GM23338 (cell line): ENCODE results near the gene SAMD7. TPM values are rescaled to one million over a fixed set of nuclear protein-coding genes. Genes with fewer than 3 reads are reported as not detected.

ENCODE experiments used
- ATAC-seq: fragments of 200-7000 bp; cut with Tn5 transposase; 3 replicates; pipeline ENCODE4 v1.9.1; 2020
- DNase-seq: peaks from one replicate; pipeline ENCODE4 v3.0.0-alpha.2; 2015; ENCODE audit warnings: low spot score
- H2AFZ ChIP-seq: fragments of 200-600 bp; sonication (generic); 2 replicates; pipeline ENCODE4 v1.8.0; 2016; ENCODE audit warnings: antibody characterized with exemption, mild to moderate bottlenecking, moderate library complexity
- H3F3A ChIP-seq: fragments of 200-600 bp; sonication (generic); replicated peaks from 2 replicates; pipeline ENCODE4 v1.8.0; 2017; ENCODE audit warnings: antibody characterized with exemption, mixed run types, low read depth
- H3K27ac ChIP-seq: fragments of 200-600 bp; sonication (generic); 2 replicates; pipeline ENCODE4 v1.6.1; 2016; ENCODE audit warnings: low read depth
- H3K27me3 ChIP-seq: fragments of 200-600 bp; sonication (generic); 2 replicates; pipeline ENCODE4 v1.8.0; 2016; ENCODE audit warnings: mild to moderate bottlenecking, mixed run types, moderate library complexity; ENCODE audit not compliant: insufficient read depth
- H3K36me3 ChIP-seq: fragments of 200-600 bp; sonication (generic); 2 replicates; pipeline ENCODE4 v1.8.0; 2016; ENCODE audit warnings: mild to moderate bottlenecking; ENCODE audit not compliant: insufficient read depth
- H3K4me1 ChIP-seq: fragments of 200-600 bp; sonication (generic); 2 replicates; pipeline ENCODE4 v1.8.0; 2016; ENCODE audit warnings: mild to moderate bottlenecking, moderate library complexity; ENCODE audit not compliant: insufficient read depth
- H3K4me2 ChIP-seq: fragments of 200-600 bp; sonication (generic); 2 replicates; pipeline ENCODE4 v1.7.1; 2017; ENCODE audit warnings: mixed run types
- H3K4me3 ChIP-seq: fragments of 200-600 bp; sonication (generic); 2 replicates; pipeline ENCODE4 v1.6.1; 2016; ENCODE audit warnings: mixed run types
- H3K79me2 ChIP-seq: fragments of 200-600 bp; sonication (generic); replicated peaks from 2 replicates; pipeline ENCODE4 v1.8.0; 2017; ENCODE audit warnings: mild to moderate bottlenecking; ENCODE audit not compliant: insufficient read depth
- H3K9me2 ChIP-seq: fragments of 200-600 bp; sonication (generic); 2 replicates; pipeline ENCODE4 v1.8.0; 2017; ENCODE audit not compliant: insufficient read depth
- H4K20me1 ChIP-seq: fragments of 200-600 bp; sonication (generic); replicated peaks from 2 replicates; pipeline ENCODE4 v1.8.0; 2017; ENCODE audit warnings: mild to moderate bottlenecking; ENCODE audit not compliant: insufficient read depth
- H3K27ac Mint-ChIP-seq: 2 replicates; pipeline ENCODE4 v1.8.0; 2020; ENCODE audit warnings: inconsistent platforms, mild to moderate bottlenecking, moderate library complexity, mixed read lengths
- H3K27me3 Mint-ChIP-seq: 3 replicates; pipeline ENCODE4 v1.8.0; 2022; ENCODE audit warnings: low read depth, mild to moderate bottlenecking, moderate library complexity, mixed read lengths, inconsistent platforms; ENCODE audit not compliant: insufficient read depth, poor library complexity
- H3K36me3 Mint-ChIP-seq: 3 replicates; pipeline ENCODE4 v1.8.0; 2021; ENCODE audit warnings: low read depth, mild to moderate bottlenecking, inconsistent platforms, moderate library complexity, mixed read lengths
- H3K4me1 Mint-ChIP-seq: 3 replicates; pipeline ENCODE4 v1.8.0; 2020; ENCODE audit warnings: mild to moderate bottlenecking, inconsistent platforms, mixed read lengths
- H3K4me3 Mint-ChIP-seq: 3 replicates; pipeline ENCODE4 v1.8.0; 2021; ENCODE audit warnings: moderate library complexity, mild to moderate bottlenecking, inconsistent platforms, mixed read lengths
- H3K9me3 Mint-ChIP-seq: 3 replicates; pipeline ENCODE4 v1.8.0; 2020; ENCODE audit warnings: moderate library complexity, mild to moderate bottlenecking, inconsistent platforms, mixed read lengths
- CREB1 ChIP-seq: fragments of 250-450 bp; sonication (Bioruptor Pico); IDR thresholded peaks from 2 replicates; pipeline ENCODE4 v1.5.0; 2020; ENCODE audit warnings: low read depth, mild to moderate bottlenecking, moderate library complexity
- CTCF ChIP-seq, 2 experiments: fragments of 200-600 bp in 1 of 2; sonication (generic) in 1 of 2; conservative IDR thresholded peaks; 2 replicates each; pipeline versions ENCODE4 v1.5.1 to v1.6.1; 2016 to 2017; ENCODE audit warnings: antibody characterized with exemption in 2 of 2, low read depth in 2 of 2, mild to moderate bottlenecking in 2 of 2, moderate library complexity in 1 of 2
- ETS1 ChIP-seq: IDR thresholded peaks from 2 replicates; pipeline ENCODE4 v1.6.1; 2016; ENCODE audit warnings: antibody characterized with exemption
- EZH2 ChIP-seq: fragments of 200-600 bp; sonication (generic); IDR thresholded peaks from one replicate; pipeline ENCODE4 v1.8.0; 2017; ENCODE audit warnings: antibody characterized with exemption, mild to moderate bottlenecking, low read depth; ENCODE audit not compliant: unreplicated experiment
- EZH2phosphoT487 ChIP-seq: fragments of 200-600 bp; sonication (generic); IDR thresholded peaks from one replicate; pipeline ENCODE4 v1.8.1; 2018; ENCODE audit warnings: antibody characterized with exemption; ENCODE audit not compliant: unreplicated experiment
- JUNB ChIP-seq: IDR thresholded peaks from one replicate; pipeline ENCODE4 v1.6.1; 2016; ENCODE audit warnings: antibody characterized with exemption; ENCODE audit not compliant: unreplicated experiment
- NANOG ChIP-seq: IDR thresholded peaks from 2 replicates; pipeline ENCODE4 v1.6.1; 2016; ENCODE audit warnings: antibody characterized with exemption, borderline replicate concordance
- POLR2AphosphoS5 ChIP-seq: IDR thresholded peaks from 2 replicates; pipeline ENCODE4 v1.6.1; 2016; ENCODE audit warnings: antibody characterized with exemption, low read depth
- STAT1 ChIP-seq: IDR thresholded peaks from one replicate; pipeline ENCODE4 v1.6.1; 2016; ENCODE audit warnings: antibody characterized with exemption; ENCODE audit not compliant: unreplicated experiment
- ZNF114 ChIP-seq: fragments of 250-450 bp; sonication (Bioruptor Pico); IDR thresholded peaks from 2 replicates; pipeline ENCODE4 v1.5.0; 2020; ENCODE audit warnings: mild to moderate bottlenecking, moderate library complexity
- ZNF331 ChIP-seq: fragments of 250-450 bp; sonication (Bioruptor Pico); IDR thresholded peaks from 2 replicates; pipeline ENCODE4 v1.5.0; 2020; ENCODE audit warnings: low read depth, mild to moderate bottlenecking, moderate library complexity
- polyA plus RNA-seq: library from polyadenylated mRNA; unstranded; fragments of >200 nt; fragmentation: Nextera tagmentation; extraction: Ambion mirVana; gene quantifications from 2 replicates; pipeline ENCODE4 v1.2.1, GENCODE V29; 2016
- total RNA-seq: library from RNA; depleted of rRNA; stranded (reverse); fragments of >200 nt; shearing (Covaris generic); gene quantifications from 2 replicates; pipeline ENCODE4 v1.2.3, GENCODE V29; 2014
- TF ChIP-seq, protein P1 (sequence below): IDR thresholded peaks from one replicate; pipeline ENCODE4 v1.6.1; 2018; ENCODE audit warnings: antibody characterized with exemption; ENCODE audit not compliant: unreplicated experiment
- TF ChIP-seq, protein P2 (sequence below): fragments of 250-450 bp; sonication (Bioruptor Pico); IDR thresholded peaks from 2 replicates; pipeline ENCODE4 v1.5.0; 2020; ENCODE audit warnings: mild to moderate bottlenecking, moderate library complexity

Gene SAMD7
- total and polyA plus RNA-seq, 2 experiments from 2014 or later = not detected

- TF ChIP-seq POLR2AphosphoS5 (no peak), NANOG (no peak), JUNB (no peak), ZNF331 (CRISPR knock-in tag) (no peak), EZH2phosphoT487 (no peak), CTCF (conservative IDR thresholded peaks at IDR 0.05; ENCODE audit: low read depth in 2 of 2) (no peak), ZNF114 (CRISPR knock-in tag) (no peak), ETS1 (no peak), STAT1 (no peak), EZH2 (no peak), CREB1 (no peak)
- TF ChIP-seq, protein P1, sequence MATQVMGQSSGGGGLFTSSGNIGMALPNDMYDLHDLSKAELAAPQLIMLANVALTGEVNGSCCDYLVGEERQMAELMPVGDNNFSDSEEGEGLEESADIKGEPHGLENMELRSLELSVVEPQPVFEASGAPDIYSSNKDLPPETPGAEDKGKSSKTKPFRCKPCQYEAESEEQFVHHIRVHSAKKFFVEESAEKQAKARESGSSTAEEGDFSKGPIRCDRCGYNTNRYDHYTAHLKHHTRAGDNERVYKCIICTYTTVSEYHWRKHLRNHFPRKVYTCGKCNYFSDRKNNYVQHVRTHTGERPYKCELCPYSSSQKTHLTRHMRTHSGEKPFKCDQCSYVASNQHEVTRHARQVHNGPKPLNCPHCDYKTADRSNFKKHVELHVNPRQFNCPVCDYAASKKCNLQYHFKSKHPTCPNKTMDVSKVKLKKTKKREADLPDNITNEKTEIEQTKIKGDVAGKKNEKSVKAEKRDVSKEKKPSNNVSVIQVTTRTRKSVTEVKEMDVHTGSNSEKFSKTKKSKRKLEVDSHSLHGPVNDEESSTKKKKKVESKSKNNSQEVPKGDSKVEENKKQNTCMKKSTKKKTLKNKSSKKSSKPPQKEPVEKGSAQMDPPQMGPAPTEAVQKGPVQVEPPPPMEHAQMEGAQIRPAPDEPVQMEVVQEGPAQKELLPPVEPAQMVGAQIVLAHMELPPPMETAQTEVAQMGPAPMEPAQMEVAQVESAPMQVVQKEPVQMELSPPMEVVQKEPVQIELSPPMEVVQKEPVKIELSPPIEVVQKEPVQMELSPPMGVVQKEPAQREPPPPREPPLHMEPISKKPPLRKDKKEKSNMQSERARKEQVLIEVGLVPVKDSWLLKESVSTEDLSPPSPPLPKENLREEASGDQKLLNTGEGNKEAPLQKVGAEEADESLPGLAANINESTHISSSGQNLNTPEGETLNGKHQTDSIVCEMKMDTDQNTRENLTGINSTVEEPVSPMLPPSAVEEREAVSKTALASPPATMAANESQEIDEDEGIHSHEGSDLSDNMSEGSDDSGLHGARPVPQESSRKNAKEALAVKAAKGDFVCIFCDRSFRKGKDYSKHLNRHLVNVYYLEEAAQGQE = no peak
- TF ChIP-seq, protein P2, sequence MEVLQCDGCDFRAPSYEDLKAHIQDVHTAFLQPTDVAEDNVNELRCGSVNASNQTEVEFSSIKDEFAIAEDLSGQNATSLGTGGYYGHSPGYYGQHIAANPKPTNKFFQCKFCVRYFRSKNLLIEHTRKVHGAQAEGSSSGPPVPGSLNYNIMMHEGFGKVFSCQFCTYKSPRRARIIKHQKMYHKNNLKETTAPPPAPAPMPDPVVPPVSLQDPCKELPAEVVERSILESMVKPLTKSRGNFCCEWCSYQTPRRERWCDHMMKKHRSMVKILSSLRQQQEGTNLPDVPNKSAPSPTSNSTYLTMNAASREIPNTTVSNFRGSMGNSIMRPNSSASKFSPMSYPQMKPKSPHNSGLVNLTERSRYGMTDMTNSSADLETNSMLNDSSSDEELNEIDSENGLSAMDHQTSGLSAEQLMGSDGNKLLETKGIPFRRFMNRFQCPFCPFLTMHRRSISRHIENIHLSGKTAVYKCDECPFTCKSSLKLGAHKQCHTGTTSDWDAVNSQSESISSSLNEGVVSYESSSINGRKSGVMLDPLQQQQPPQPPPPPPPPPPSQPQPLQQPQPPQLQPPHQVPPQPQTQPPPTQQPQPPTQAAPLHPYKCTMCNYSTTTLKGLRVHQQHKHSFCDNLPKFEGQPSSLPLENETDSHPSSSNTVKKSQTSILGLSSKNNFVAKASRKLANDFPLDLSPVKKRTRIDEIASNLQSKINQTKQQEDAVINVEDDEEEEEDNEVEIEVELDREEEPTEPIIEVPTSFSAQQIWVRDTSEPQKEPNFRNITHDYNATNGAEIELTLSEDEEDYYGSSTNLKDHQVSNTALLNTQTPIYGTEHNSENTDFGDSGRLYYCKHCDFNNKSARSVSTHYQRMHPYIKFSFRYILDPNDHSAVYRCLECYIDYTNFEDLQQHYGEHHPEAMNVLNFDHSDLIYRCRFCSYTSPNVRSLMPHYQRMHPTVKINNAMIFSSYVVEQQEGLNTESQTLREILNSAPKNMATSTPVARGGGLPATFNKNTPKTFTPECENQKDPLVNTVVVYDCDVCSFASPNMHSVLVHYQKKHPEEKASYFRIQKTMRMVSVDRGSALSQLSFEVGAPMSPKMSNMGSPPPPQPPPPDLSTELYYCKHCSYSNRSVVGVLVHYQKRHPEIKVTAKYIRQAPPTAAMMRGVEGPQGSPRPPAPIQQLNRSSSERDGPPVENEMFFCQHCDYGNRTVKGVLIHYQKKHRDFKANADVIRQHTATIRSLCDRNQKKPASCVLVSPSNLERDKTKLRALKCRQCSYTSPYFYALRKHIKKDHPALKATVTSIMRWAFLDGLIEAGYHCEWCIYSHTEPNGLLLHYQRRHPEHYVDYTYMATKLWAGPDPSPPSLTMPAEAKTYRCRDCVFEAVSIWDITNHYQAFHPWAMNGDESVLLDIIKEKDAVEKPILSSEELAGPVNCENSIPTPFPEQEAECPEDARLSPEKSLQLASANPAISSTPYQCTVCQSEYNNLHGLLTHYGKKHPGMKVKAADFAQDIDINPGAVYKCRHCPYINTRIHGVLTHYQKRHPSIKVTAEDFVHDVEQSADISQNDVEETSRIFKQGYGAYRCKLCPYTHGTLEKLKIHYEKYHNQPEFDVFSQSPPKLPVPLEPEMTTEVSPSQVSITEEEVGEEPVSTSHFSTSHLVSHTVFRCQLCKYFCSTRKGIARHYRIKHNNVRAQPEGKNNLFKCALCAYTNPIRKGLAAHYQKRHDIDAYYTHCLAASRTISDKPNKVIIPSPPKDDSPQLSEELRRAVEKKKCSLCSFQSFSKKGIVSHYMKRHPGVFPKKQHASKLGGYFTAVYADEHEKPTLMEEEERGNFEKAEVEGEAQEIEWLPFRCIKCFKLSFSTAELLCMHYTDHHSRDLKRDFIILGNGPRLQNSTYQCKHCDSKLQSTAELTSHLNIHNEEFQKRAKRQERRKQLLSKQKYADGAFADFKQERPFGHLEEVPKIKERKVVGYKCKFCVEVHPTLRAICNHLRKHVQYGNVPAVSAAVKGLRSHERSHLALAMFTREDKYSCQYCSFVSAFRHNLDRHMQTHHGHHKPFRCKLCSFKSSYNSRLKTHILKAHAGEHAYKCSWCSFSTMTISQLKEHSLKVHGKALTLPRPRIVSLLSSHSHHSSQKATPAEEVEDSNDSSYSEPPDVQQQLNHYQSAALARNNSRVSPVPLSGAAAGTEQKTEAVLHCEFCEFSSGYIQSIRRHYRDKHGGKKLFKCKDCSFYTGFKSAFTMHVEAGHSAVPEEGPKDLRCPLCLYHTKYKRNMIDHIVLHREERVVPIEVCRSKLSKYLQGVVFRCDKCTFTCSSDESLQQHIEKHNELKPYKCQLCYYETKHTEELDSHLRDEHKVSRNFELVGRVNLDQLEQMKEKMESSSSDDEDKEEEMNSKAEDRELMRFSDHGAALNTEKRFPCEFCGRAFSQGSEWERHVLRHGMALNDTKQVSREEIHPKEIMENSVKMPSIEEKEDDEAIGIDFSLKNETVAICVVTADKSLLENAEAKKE (CRISPR knock-in tag) = no peak
- no peaks in the 10 kb centered on the region for H3K9me2 ChIP-seq
- H4K20me1 ChIP-seq = no peaks in the 10 kb centered on the region
Observed at GRCh38 chr3:169880576-169881250, 30.7 kb upstream of the SAMD7 start.

More at GRCh38 chr3:169880576-169881250, 30.7 kb upstream of the SAMD7 start:
- DNase-seq (no peak), ATAC-seq (no peak)
- Mint-ChIP-seq H3K27me3 (peaks cover 2% of the 10 kb centered on the region), H3K9me3 (no peaks in the 10 kb centered on the region), H3K27ac (no peak overlapping the region), H3K4me3 (no peak overlapping the region), H3K4me1 (peaks cover 6% of the 10 kb centered on the region), H3K36me3 (no peaks in the 10 kb centered on the region)
- no peak overlapping the region for H2AFZ ChIP-seq
- H3F3A ChIP-seq = no peaks in the 10 kb centered on the region
- no peaks in the 10 kb centered on the region for H3K79me2 ChIP-seq
- H3K36me3 ChIP-seq = no peaks in the 10 kb centered on the region
- no peaks in the 10 kb centered on the region for H3K27me3 ChIP-seq
- no peak overlapping the region for H3K27ac ChIP-seq
- H3K4me3 ChIP-seq = no peak overlapping the region
- H3K4me2 ChIP-seq = no peak overlapping the region
- H3K4me1 ChIP-seq = peaks cover 7% of the 10 kb centered on the region
